Activated naive CD8-positive, alpha-beta T cell (primary cell): ENCODE data around the gene SLC16A10.

Experiments
- H3K27ac Mint-ChIP-seq: one replicate; pipeline ENCODE4 v1.8.0; 2021; ENCODE audit warnings: mixed read lengths
- H3K27me3 Mint-ChIP-seq: one replicate; pipeline ENCODE4 v1.8.0; 2021; ENCODE audit warnings: mixed read lengths
- H3K36me3 Mint-ChIP-seq: one replicate; pipeline ENCODE4 v1.8.0; 2021; ENCODE audit warnings: mixed read lengths
- H3K4me1 Mint-ChIP-seq: one replicate; pipeline ENCODE4 v1.8.0; 2021; ENCODE audit warnings: low read depth, mixed read lengths
- H3K4me3 Mint-ChIP-seq: one replicate; pipeline ENCODE4 v1.8.0; 2021; ENCODE audit warnings: mild to moderate bottlenecking, mixed read lengths
- H3K9me3 Mint-ChIP-seq: one replicate; pipeline ENCODE4 v1.8.0; 2021; ENCODE audit warnings: low read depth, mixed read lengths

Gene SLC16A10

DNA sequence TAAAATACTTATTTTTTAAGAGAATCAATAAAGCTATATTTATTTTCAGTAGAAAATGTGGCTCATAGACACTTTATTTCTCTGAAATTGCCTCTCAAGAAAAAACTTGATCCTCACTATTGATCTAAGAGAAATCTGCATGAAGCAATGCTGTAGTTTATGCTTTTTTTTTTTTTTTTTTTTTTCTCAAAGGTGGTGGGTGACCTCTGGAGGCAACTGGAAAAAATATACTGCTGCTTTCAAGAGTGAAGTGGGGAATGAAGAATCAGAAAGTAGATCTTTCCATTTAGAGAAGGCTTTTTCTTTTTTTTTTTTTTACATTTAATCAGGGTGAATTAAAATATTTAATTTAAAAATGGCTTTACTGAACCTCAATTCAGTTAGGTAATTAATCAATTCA, 169.3 kb downstream of the SLC16A10 start:
- Mint-ChIP-seq H3K9me3 (no peaks in the 10 kb centered on the region), H3K4me3 (no peak overlapping the region)

DNA sequence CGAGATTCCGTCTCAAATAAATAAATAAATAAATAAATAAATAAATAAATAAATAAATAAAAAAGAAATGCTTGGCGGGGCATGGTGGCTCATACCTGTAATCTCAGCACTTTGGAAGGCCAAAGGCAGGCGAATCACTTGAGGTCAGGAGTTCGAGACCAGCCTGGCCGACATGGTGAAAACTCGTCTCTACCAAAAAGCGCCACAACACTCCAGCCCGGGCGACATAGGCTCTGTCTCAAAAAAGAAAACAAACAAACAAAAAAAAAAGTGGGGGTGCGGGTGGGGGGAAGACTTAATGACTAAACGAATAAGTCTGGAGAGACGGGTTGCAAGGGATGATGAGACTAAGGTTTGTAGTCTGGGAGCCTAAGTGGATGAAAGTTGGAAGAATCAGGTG, 170.7 kb downstream of the SLC16A10 start:
- Mint-ChIP-seq H3K9me3 (no peaks in the 10 kb centered on the region), H3K27ac (no peak overlapping the region), H3K4me3 (no peak overlapping the region)

More for the DNA sequence above, 169.3 kb downstream of the SLC16A10 start:
- H3K36me3 Mint-ChIP-seq, result no peaks in the 10 kb centered on the region
- no peaks in the 10 kb centered on the region for H3K27me3 Mint-ChIP-seq
- H3K27ac Mint-ChIP-seq, result no peak overlapping the region
- peaks cover 17% of the 10 kb centered on the region for H3K4me1 Mint-ChIP-seq

DNA sequence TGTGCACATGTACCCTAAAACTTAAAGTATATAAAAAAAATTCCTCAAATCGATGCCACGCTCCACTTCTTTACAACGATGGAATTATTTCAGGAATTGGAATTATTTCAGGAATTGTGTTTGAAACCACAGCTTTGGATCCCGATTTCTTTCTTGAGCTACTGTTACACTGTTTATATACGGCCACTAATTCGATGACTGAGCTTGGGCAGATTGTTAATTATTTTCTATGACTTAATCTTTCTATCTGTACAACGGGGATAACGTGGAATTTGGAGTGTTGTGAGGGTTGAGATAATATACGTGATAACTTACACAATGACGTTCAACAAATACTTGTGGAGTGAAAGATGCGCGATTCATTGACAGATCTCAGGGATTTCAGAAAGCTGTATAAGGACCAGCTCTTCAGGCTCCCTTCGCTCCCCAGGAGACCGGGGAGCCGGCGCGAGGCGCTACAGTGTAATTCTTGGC, 171.3 kb downstream of the SLC16A10 start:
- Mint-ChIP-seq H3K27ac (peak overlapping the region; percentile 89), H3K36me3 (peaks cover 1% of the 10 kb centered on the region), H3K4me3 (peak overlapping the region; percentile 86), H3K27me3 (no peaks in the 10 kb centered on the region), H3K4me1 (peaks cover 25% of the 10 kb centered on the region), H3K9me3 (no peaks in the 10 kb centered on the region)

More for the DNA sequence above, 170.7 kb downstream of the SLC16A10 start:
- peaks cover 24% of the 10 kb centered on the region for H3K4me1 Mint-ChIP-seq
- no peaks in the 10 kb centered on the region for H3K27me3 Mint-ChIP-seq
- no peaks in the 10 kb centered on the region for H3K36me3 Mint-ChIP-seq

DNA sequence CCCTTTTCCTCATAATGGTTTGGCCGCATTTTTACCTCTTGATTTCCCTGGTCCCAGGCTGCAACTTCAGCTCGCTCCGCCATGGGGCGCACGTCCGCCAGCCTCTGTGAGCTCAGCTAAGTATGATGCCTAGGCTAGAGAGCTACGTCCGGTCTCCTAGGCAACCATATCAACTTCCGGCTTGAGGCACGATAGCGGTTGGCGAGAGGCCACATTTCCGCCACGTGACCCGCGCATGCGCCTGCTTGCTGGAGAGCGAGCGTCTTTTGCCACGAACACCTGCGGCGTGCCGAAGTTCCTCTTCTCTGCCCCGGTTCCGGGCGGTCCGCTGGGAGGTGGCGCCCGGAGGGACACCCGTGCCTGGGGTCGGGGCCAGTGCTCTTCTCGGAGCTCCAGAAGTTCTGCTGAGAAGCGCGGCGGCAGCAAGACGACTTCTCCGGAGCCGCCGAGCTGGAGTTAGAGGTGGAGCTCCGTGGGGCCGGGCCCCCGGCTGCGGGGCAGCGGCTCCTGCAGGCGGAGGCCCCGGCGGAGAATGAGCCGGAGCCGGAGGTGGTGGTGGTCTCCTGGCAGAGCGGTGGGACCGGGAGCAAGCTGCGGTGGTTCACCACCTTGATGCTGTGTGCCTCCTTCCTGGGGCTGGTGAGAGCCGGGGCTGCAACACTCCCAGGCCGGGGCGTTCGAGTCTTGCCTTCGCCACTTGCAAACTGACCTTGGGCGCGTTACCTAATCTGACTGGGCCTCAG, 172.0 kb downstream of the SLC16A10 start:
- peak overlapping the region; percentile 86 for H3K4me3 Mint-ChIP-seq
- H3K27me3 Mint-ChIP-seq, result no peaks in the 10 kb centered on the region
- H3K4me1 Mint-ChIP-seq, result peaks cover 31% of the 10 kb centered on the region
- H3K27ac Mint-ChIP-seq, result peak overlapping the region; percentile 89
- peaks cover 3% of the 10 kb centered on the region for H3K36me3 Mint-ChIP-seq
- H3K9me3 Mint-ChIP-seq, result no peaks in the 10 kb centered on the region

DNA sequence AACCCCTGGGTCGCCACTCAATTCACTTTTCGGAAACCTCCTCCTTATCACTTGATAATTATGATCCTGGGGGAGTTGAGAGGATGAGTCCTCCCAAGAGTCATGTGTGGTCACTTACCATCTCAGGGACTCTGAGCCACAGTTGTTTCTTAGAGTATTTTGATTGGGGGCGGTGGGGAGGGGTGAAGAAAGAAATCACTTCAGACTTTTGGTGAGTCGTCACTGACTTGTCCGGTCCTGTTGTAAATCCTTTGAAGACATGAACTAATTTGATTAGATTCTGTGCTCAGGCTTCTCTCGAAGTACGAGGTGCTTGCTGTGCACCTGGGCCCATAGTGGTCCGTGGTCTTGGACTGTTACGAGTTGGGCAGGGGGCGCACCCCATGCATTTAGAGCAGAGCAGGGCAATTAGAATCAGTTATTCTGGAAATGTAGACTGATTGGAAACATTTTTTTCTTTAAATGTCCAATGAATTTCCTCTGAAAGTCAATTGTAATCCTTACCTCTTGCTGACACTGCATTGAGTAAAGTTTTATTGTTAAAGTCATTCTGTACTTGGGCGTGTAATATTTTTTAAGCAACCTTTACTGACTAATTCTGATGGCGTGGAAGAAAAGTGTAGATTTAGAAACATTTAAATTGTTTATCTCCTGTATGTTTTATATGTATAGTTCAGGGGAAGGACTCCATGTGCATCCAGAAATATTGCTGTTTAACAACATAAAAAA, 173.4 kb downstream of the SLC16A10 start:
- H3K4me3 Mint-ChIP-seq, result peak overlapping the region; percentile 86
- peaks cover 32% of the 10 kb centered on the region for H3K4me1 Mint-ChIP-seq
- H3K27ac Mint-ChIP-seq, result no peak overlapping the region
- no peaks in the 10 kb centered on the region for H3K27me3 Mint-ChIP-seq
- peaks cover 3% of the 10 kb centered on the region for H3K36me3 Mint-ChIP-seq
- H3K9me3 Mint-ChIP-seq, result no peaks in the 10 kb centered on the region

DNA sequence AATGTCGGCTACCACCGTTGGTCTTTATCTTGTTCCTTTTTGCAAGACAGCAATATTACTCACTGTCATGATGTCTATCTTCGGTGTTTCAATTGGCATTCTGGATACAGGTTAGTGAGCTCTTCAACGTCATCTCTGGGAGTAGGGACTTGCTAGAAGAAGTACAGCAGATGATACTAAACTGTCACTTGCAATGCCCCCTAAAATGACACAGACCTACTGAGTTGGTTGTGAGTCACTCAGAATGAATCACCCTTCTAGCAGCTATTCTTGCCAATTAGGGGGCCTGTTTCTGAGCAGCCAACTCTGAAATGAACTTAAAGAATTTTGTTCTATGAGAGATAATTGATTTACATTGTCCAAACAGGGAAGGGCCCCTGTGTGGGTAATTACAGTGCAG, 176.5 kb downstream of the SLC16A10 start:
- Mint-ChIP-seq H3K27ac (peak overlapping the region; percentile 37), H3K36me3 (peaks cover 18% of the 10 kb centered on the region), H3K4me3 (no peak overlapping the region), H3K4me1 (peaks cover 44% of the 10 kb centered on the region), H3K27me3 (no peaks in the 10 kb centered on the region), H3K9me3 (no peaks in the 10 kb centered on the region)

DNA sequence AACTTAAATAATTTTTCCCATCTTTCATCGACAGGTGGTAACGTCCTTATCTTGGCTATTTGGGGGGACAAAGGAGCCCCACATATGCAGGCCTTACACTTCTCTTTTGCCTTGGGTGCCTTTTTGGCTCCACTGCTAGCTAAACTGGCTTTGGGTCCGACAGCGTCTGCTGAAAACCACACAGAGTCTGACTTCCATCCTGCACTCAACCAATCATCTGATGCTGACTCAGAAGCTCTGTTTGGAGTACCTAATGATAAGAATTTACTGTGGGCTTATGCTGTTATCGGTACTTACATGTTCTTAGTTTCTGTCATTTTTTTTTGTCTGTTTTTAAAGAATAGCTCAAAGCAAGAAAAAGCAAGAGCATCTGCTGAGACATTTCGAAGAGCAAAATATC, 178.5 kb downstream of the SLC16A10 start:
- Mint-ChIP-seq H3K4me3 (no peak overlapping the region), H3K27me3 (no peaks in the 10 kb centered on the region), H3K27ac (no peak overlapping the region), H3K4me1 (peaks cover 42% of the 10 kb centered on the region), H3K9me3 (no peaks in the 10 kb centered on the region), H3K36me3 (peaks cover 27% of the 10 kb centered on the region)

DNA sequence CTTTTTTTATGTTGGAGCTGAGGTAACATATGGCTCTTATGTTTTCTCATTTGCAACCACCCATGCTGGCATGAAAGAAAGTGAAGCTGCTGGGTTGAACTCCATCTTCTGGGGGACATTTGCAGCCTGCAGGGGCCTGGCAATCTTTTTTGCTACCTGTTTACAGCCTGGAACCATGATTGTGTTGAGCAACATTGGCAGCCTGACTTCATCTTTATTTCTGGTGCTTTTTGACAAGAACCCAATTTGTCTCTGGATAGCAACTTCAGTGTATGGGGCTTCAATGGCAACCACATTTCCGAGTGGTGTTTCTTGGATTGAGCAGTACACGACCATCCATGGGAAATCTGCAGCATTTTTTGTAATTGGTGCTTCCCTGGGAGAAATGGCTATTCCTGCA, 179.0 kb downstream of the SLC16A10 start:
- Mint-ChIP-seq H3K36me3 (peaks cover 27% of the 10 kb centered on the region), H3K4me1 (peaks cover 38% of the 10 kb centered on the region), H3K27me3 (no peaks in the 10 kb centered on the region), H3K27ac (no peak overlapping the region), H3K9me3 (no peaks in the 10 kb centered on the region), H3K4me3 (no peak overlapping the region)

DNA sequence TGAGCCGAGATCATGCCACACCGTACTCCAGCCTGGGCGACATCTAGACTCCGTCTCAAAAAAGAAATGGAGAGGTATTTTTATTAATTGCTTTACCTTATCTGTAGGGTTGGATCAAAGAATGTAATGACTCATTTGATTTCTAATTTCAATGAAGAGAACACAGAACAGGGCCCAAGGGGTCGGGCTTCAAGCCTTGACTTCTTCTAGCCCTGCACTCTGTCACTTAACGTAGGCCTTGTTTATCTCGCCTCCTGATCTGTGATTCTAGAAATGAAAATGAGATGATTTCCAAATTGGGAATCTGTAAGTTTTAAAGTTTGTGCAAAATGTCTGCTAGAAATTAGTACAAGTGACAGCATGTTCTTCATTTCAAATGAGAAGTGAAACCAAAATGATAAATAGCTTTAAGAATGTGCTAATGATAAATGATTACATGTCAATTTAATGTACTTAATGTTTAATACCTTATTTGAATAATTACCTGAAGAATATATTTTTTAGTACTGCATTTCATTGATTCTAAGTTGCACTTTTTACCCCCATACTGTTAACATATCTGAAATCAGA, 180.5 kb downstream of the SLC16A10 start:
- Mint-ChIP-seq H3K36me3 (peaks cover 27% of the 10 kb centered on the region), H3K27ac (no peak overlapping the region), H3K4me3 (peak overlapping the region; percentile 24)

DNA sequence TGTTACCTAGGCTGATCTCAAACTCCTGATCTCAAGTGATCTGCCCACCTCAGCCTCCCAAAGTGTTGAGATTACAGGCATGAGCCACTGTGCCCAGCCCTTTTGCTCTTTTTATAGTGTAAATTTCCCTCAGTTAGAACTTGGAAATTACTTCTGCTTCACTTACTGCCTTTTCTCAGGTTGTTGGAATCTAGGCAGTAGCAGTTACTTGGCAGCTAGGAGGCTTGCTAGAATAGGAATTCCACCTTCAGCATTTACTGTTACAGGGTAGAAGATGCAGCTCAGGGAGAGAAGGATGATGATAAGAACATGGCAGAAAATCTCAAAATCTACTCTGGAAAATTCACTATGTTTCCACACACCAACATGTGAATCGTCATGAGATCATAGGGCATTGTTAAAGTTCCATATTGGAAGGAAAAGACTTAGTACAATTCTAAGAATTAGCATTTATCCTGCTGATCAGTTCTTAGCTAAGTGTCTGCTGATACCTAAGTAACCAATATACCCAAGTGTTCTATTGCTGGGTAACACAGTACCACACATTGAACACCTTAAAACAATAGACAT, 182.2 kb downstream of the SLC16A10 start:
- Mint-ChIP-seq H3K4me1 (peaks cover 23% of the 10 kb centered on the region), H3K27me3 (no peaks in the 10 kb centered on the region), H3K4me3 (no peak overlapping the region), H3K27ac (no peak overlapping the region), H3K9me3 (peaks cover 5% of the 10 kb centered on the region), H3K36me3 (peaks cover 36% of the 10 kb centered on the region)

More for the DNA sequence above, 180.5 kb downstream of the SLC16A10 start:
- Mint-ChIP-seq H3K9me3 (no peaks in the 10 kb centered on the region), H3K4me1 (peaks cover 32% of the 10 kb centered on the region), H3K27me3 (no peaks in the 10 kb centered on the region)

DNA sequence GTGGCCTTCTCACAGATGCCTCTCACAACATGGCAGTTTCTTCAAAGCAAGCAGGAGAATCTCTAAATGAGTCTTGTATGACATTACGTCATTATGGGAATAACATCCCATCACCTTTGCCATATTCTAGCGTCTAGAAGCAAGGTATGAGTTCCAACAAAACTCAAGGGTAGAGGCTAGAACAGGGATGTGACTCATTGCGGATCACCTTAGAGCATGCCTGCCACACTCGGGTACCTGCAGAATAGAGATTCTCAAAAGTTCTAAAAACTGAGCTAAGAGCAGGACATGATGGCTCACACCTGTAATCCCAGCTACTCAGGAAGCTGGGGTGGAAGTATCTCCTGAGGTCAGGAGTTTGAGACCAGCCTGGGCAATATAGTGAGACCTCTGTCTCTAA, 182.8 kb downstream of the SLC16A10 start:
- Mint-ChIP-seq H3K9me3 (peaks cover 7% of the 10 kb centered on the region), H3K4me3 (no peak overlapping the region), H3K4me1 (peaks cover 23% of the 10 kb centered on the region), H3K27ac (no peak overlapping the region), H3K27me3 (no peaks in the 10 kb centered on the region), H3K36me3 (peaks cover 40% of the 10 kb centered on the region)

DNA sequence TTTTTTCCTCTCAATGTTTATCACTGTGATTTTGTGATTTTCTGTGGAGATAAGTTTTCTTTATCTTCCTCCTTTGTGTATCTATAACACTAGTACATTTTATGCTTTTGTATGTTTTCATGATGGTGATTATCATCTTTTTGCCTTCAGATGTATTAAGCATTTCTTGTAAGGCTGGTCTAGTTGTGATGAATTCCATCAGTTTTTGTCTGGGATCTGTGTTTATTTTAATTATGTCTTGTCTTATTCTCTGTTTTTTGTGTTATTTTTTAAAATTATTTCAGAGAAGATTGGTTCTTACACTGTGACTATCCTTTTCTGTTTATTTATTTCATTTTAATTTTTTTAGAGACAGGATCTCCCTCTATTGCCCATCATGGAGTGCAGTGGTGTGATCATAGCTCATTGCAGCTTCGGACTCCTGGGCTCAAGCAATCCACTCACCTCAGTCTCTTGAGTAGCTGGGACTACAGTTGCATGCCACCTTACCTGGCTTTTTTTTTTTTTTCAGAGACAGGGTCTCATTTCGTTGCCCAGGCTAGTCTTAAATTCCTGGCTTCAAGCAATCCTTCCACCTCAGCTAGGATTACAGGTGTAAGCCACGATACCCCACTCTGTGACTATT, 187.4 kb downstream of the SLC16A10 start:
- Mint-ChIP-seq H3K4me3 (no peak overlapping the region), H3K9me3 (peaks cover 14% of the 10 kb centered on the region), H3K27me3 (no peaks in the 10 kb centered on the region), H3K36me3 (peaks cover 58% of the 10 kb centered on the region), H3K4me1 (peaks cover 2% of the 10 kb centered on the region), H3K27ac (no peak overlapping the region)

DNA sequence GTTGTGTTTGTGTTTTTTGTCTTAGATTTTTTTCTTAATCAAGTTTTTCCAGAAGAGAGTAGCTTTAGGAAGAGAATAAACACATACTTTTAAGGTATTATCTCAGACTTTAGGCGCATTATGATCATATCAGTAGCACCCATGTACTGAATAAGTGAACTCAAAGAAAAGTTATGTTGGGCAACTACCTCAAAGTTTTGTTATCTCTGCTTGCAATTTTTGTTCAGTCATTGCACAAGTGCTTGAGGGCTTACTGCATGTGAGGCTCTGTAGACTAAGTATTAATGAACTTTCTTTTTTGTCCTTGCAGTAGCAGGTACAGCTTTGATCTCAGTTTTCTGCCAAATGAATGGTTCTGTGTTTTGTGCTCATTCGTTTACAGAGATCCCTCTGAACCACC, 189.0 kb downstream of the SLC16A10 start:
- Mint-ChIP-seq H3K4me1 (peaks cover 2% of the 10 kb centered on the region), H3K27ac (no peak overlapping the region), H3K4me3 (no peak overlapping the region), H3K36me3 (peaks cover 57% of the 10 kb centered on the region), H3K9me3 (peaks cover 14% of the 10 kb centered on the region), H3K27me3 (no peaks in the 10 kb centered on the region)

DNA sequence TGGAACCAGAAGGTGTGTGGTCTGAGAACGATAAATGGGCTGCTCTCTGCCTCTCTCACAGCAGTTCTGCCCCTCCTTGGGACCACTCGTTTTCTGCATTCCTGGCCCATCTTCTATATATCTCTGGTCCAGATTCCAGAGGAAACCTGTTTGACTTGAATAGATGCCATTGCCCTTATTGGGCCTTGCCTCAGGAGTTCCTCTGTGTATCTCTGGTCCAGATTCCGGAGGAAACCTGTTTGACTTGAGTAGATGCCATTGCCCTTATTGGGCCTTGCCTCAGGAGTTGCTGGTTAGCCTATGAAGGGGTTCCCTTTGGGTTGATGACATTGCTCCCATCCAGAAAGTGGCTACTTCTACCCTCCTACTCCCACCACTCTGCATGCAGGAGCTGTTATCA, 189.4 kb downstream of the SLC16A10 start:
- H3K27me3 Mint-ChIP-seq, result no peaks in the 10 kb centered on the region
- H3K4me1 Mint-ChIP-seq, result peaks cover 2% of the 10 kb centered on the region
- peaks cover 14% of the 10 kb centered on the region for H3K9me3 Mint-ChIP-seq
- no peak overlapping the region for H3K27ac Mint-ChIP-seq
- H3K36me3 Mint-ChIP-seq, result peaks cover 58% of the 10 kb centered on the region
- no peak overlapping the region for H3K4me3 Mint-ChIP-seq
